Left lung (tissue), 10 donors: ENCODE measurements around the gene LRRK1. TPM values are rescaled to one million over a fixed set of nuclear protein-coding genes. Genes with fewer than 3 reads are reported as not detected.
A peak's percentile ranks its signal among the peaks of the same experiment; 100 is the strongest.

Source experiments
- ATAC-seq: fragments of 200-7000 bp; cut with Tn5 transposase; one replicate; pipeline ENCODE4 v1.9.1; 2020; ENCODE audit warnings: moderate library complexity
- DNase-seq, 4 donors: peaks; one replicate each; pipeline ENCODE4 v3.0.0-alpha.2; 2013 to 2020
- H3K27ac ChIP-seq, 2 donors: fragments of 200-600 bp; sonication (generic) in 1 of 2; one replicate each; pipeline versions ENCODE4 v1.5.0 to v1.8.0; 2020 to 2021
- H3K27me3 ChIP-seq, 2 donors: fragments of 200-600 bp; sonication (generic) in 1 of 2; one replicate each; pipeline versions ENCODE4 v1.5.0 to v1.8.0; 2020 to 2021
- H3K36me3 ChIP-seq, 2 donors: fragments of 200-600 bp; sonication (generic) in 1 of 2; one replicate each; pipeline versions ENCODE4 v1.5.0 to v1.8.0; 2020 to 2021
- H3K4me1 ChIP-seq, 2 donors: fragments of 200-600 bp; one replicate each; pipeline ENCODE4 v1.8.0; 2021
- H3K4me3 ChIP-seq, 2 donors: fragments of 200-600 bp; sonication (generic) in 1 of 2; one replicate each; pipeline versions ENCODE4 v1.5.0 to v1.8.0; 2020 to 2021; ENCODE audit warnings: mild to moderate bottlenecking in 1 of 2
- H3K9me3 ChIP-seq, 2 donors: fragments of 200-600 bp; sonication (generic) in 1 of 2; one replicate each; pipeline versions ENCODE4 v1.5.0 to v1.8.0; 2020 to 2021
- CTCF ChIP-seq, 2 donors: fragments of 200-600 bp; sonication (generic) in 1 of 2; IDR thresholded peaks; one replicate each; pipeline versions ENCODE4 v1.5.0 to v1.8.0; 2021; ENCODE audit warnings: antibody characterized with exemption in 2 of 2
- intact Hi-C, 2 donors: fragments of 100-400 bp; cut with DNase I; formaldehyde crosslinking; loops; one replicate each; pipeline versions ENCODE4 v1.11.2 to v1.14.2; 2022
- polyA plus RNA-seq, 6 donors: library from polyadenylated mRNA; unstranded; fragments of 120-200 nt; gene quantifications; one replicate each; pipeline ENCODE4 v1.2.1, GENCODE V29; 2013; ENCODE audit not compliant: insufficient read length in 6 of 6
- total RNA-seq, 2 donors: library from RNA; stranded (reverse); fragmentation: NEBNext Ultra II Directional; extraction: Animal tissue kit (Norgen Biotek cat#: 25700); gene quantifications; one replicate each; pipeline ENCODE4 v1.2.1, GENCODE V29; 2021
- donor health status: DM: no; HTN: yes; CAD: no.
- donor health status: DM: no; HTN: no; CAD: no.

The LRRK1 gene
- total and polyA plus RNA-seq, 8 donors: 1.9 to 24.2 (median 3.0) TPM

DNA sequence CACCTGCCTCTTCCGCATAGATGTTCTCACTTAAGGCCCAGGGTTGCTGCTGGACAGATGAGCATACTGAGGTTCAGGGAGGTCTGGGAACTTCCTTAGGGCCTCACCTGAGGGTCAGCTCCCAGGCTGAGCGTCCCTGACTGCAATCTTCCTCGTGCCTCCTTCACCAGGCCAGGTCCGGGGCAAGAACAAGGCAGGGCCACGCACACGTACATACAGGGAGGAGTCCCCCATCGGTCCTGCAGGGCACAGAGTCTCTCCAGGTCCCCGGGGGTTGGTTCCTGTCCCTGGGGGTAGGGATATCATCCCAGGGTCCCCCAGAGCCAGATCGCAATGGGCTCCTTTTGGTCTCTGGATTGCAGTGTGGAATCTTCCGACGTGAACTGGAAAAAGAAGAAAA, 130.1 kb downstream of the LRRK1 start:
- no peak overlapping the region for H3K27ac ChIP-seq
- no peak for TF ChIP-seq CTCF (IDR thresholded peaks at IDR 0.05)
- H3K4me1 ChIP-seq: no peaks in the 10 kb centered on the region
- no peaks in the 10 kb centered on the region for H3K9me3 ChIP-seq
- ATAC-seq (no peak), DNase-seq (peak in 1 of 4 donors; percentile 26)
- H3K4me3 ChIP-seq: no peak overlapping the region
- intact Hi-C loops: no loop called here
- H3K27me3 ChIP-seq: no peaks in the 10 kb centered on the region
- peaks cover 0 to 90% of the 10 kb centered on the region in 2 donors for H3K36me3 ChIP-seq

- Histone ChIP-seq H3K4me3 (no peak overlapping the region), H3K27me3 (no peaks in the 10 kb centered on the region), H3K27ac (no peak overlapping the region), H3K4me1 (no peaks in the 10 kb centered on the region), H3K36me3 (peaks cover 0 to 90% of the 10 kb centered on the region in 2 donors), H3K9me3 (no peaks in the 10 kb centered on the region)
- ATAC-seq: no peak
- intact Hi-C loops: no loop called here
- peak in 1 of 4 donors; percentile 25 for DNase-seq
- no peak for TF ChIP-seq CTCF (IDR thresholded peaks at IDR 0.05)
Measured at GRCh38 chr15:101049856-101050622, 130.9 kb downstream of the LRRK1 start.

DNA sequence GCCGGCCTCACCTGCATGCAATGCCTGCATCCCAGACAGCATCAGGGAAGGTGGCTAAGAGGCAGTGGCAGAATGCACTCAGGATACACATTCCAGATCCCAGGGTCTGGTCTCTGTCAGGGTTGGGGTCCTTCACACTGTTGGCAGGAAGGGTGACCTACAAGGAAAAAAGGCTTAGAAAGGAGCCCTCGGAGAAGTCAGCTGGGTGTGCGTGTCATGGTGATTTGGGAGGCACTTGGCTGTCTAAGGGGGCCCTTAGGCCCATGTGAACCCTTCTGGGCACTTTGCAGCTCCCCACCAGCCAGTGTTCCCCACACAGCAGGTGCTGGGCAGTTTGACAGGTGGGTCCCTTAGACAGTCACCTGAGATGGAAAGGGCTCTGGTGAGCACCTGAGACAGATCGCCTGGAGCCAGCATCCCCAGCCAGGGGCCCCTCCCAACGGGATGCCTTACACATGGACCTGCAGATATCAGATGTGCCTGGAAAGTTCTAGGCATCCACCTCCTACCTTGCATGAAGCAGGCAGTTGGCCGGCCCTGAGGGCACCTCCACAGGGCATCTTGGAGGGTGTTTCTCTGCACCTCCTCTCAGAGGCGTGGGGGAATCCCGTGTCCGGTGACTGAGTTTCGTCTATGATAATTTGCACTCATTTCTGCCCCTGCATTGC, 131.6 kb downstream of the LRRK1 start:
- DNase-seq (peak in 1 of 4 donors; percentile 10), ATAC-seq (no peak)
- no peak overlapping the region for H3K27ac ChIP-seq
- H3K4me1 ChIP-seq: no peaks in the 10 kb centered on the region
- no peaks in the 10 kb centered on the region for H3K27me3 ChIP-seq
- H3K36me3 ChIP-seq: peaks cover 0 to 95% of the 10 kb centered on the region in 2 donors
- intact Hi-C loops: no loop called here
- H3K4me3 ChIP-seq: no peak overlapping the region
- H3K9me3 ChIP-seq: no peaks in the 10 kb centered on the region
- no peak for TF ChIP-seq CTCF (IDR thresholded peaks at IDR 0.05)

GRCh38 chr15:101051291-101052030, 132.3 kb downstream of the LRRK1 start:
- DNase-seq (peak in 1 of 4 donors; percentile 17), ATAC-seq (no peak)
- no peak for TF ChIP-seq CTCF (IDR thresholded peaks at IDR 0.05)
- H3K27me3 ChIP-seq: no peaks in the 10 kb centered on the region
- no peaks in the 10 kb centered on the region for H3K4me1 ChIP-seq
- no peak overlapping the region for H3K4me3 ChIP-seq
- intact Hi-C loops: no loop called here
- no peak overlapping the region for H3K27ac ChIP-seq
- H3K9me3 ChIP-seq: no peaks in the 10 kb centered on the region
- H3K36me3 ChIP-seq: peaks cover 0 to 94% of the 10 kb centered on the region in 2 donors
